Endothelial cell of hepatic sinusoid (primary cell): Measurements from ENCODE around the gene SAP25.
"Not testable (repeated sequence)": the region's sequence is repeated elsewhere in the genome, so short reads cannot be mapped to it uniquely, and the experiment has no call there.

ENCODE experiments used
- in situ Hi-C: cut with HindIII; loops from 2 replicates; pipeline ENCODE4 v1.10.0; 2017; ENCODE audit warnings: low sequenced_read_pairs

SAP25 gene

GRCh38 chr7:100577103-100577502 lies 3.4 kb upstream of the SAP25 start:
- in situ Hi-C loops: no loop called here

- in situ Hi-C loops: no loop called here
These were observed 2.8 kb upstream of the SAP25 start for GRCh38 chr7:100576384-100576993.

- in situ Hi-C loops: no loop called here
These were observed 2.2 kb upstream of the SAP25 start for GRCh38 chr7:100575746-100576383.

- in situ Hi-C loops: no loop called here
These were observed 1.5 kb upstream of the SAP25 start for GRCh38 chr7:100575206-100575631.

- in situ Hi-C loops: no loop called here
These were observed 884 bp upstream of the SAP25 start for GRCh38 chr7:100574362-100575205.

GRCh38 chr7:100572949-100573675 lies 588 bp downstream of the SAP25 start:
- in situ Hi-C loops: no loop called here

- in situ Hi-C loops: no loop called here
These were observed 1.3 kb downstream of the SAP25 start for GRCh38 chr7:100572281-100572948.

GRCh38 chr7:100571829-100572116 lies 1.9 kb downstream of the SAP25 start:
- in situ Hi-C loops: no loop called here

- in situ Hi-C loops: no loop called here
These were observed 2.5 kb downstream of the SAP25 start for GRCh38 chr7:100570954-100571828.

- in situ Hi-C loops: no loop called here
These were observed 4.5 kb downstream of the SAP25 start for GRCh38 chr7:100568896-100569844.

- in situ Hi-C loops: no loop called here
These were observed 5.4 kb downstream of the SAP25 start for GRCh38 chr7:100568176-100568895.

GRCh38 chr7:100567751-100568175 lies 5.9 kb downstream of the SAP25 start:
- in situ Hi-C loops: no loop called here

- in situ Hi-C loops: no loop called here
These were observed 6.5 kb downstream of the SAP25 start for GRCh38 chr7:100567031-100567730.

GRCh38 chr7:100566018-100566531 lies 7.6 kb downstream of the SAP25 start:
- in situ Hi-C loops: no loop called here

- in situ Hi-C loops: no loop called here
These were observed 8.5 kb downstream of the SAP25 start for GRCh38 chr7:100565133-100565571.

GRCh38 chr7:100564405-100564804 lies 9.3 kb downstream of the SAP25 start:
- in situ Hi-C loops: not testable (repeated sequence)

GRCh38 chr7:100563809-100564400 lies 9.8 kb downstream of the SAP25 start:
- in situ Hi-C loops: no loop called here
